ENCODE data around the gene FOXP3. TPM values are rescaled to one million over a fixed set of nuclear protein-coding genes. Genes with fewer than 3 reads are reported as not detected.
A peak's percentile ranks its signal among the peaks of the same experiment; 100 is the strongest.

The FOXP3 gene
- total and polyA plus RNA-seq, 8 donors, result 0.04 to 0.16 (median 0.12) TPM; not detected in 5

GRCh38 chrX:49230500-49231232 lies 33.8 kb downstream of the FOXP3 start:
- peak overlapping the region in 2 of 4 donors; percentile 12 to 34 for H3K4me3 ChIP-seq
- H3K4me1 ChIP-seq, result no peaks in the 10 kb centered on the region
- 17 to 38% methylated on average over 44 of the region's 44 CpGs for WGBS, 2 donors
- H3K27ac ChIP-seq, result no peak overlapping the region
- no peaks in the 10 kb centered on the region for H3K27me3 ChIP-seq
- peak; percentile 70 to 86 (median 77) for ATAC-seq
- H3K9me3 ChIP-seq, result no peaks in the 10 kb centered on the region
- no peak for FAIRE-seq
- no peaks in the 10 kb centered on the region for H3K36me3 ChIP-seq
- intact Hi-C loops (cut with DNase I), result no loop called here
- TF ChIP-seq CTCF (IDR thresholded peaks at IDR 0.05), result no peak
- DNase-seq, result peak in 5 of 6 donors; percentile 62 to 82 (median 71)

- no peaks in the 10 kb centered on the region for H3K36me3 ChIP-seq
- TF ChIP-seq CTCF (IDR thresholded peaks at IDR 0.05), result no peak
These were observed 36.3 kb downstream of the FOXP3 start for GRCh38 chrX:49228185-49228584.

GRCh38 chrX:49227726-49228125 lies 36.8 kb downstream of the FOXP3 start:
- Histone ChIP-seq H3K9me3 (no peaks in the 10 kb centered on the region), H3K4me1 (no peaks in the 10 kb centered on the region), H3K27ac (no peak overlapping the region), H3K36me3 (no peaks in the 10 kb centered on the region), H3K4me3 (no peak overlapping the region), H3K27me3 (peaks cover 0 to 2% (median 0%) of the 10 kb centered on the region in 4 donors)
- ATAC-seq (no peak), FAIRE-seq (no peak), DNase-seq (no peak)
- no peak for TF ChIP-seq CTCF (IDR thresholded peaks at IDR 0.05)
- 61 to 85% methylated on average over 2 of the region's 2 CpGs for WGBS, 2 donors
- intact Hi-C loops (cut with DNase I), result no loop called here

More at GRCh38 chrX:49228185-49228584, 36.3 kb downstream of the FOXP3 start:
- no peak for DNase-seq
- Histone ChIP-seq H3K4me3 (no peak overlapping the region), H3K4me1 (no peaks in the 10 kb centered on the region), H3K27me3 (no peaks in the 10 kb centered on the region), H3K27ac (no peak overlapping the region), H3K9me3 (no peaks in the 10 kb centered on the region)
- no peak for ATAC-seq
- no peak for FAIRE-seq
- intact Hi-C loops (cut with DNase I), result no loop called here
- WGBS, 2 donors, result 86 to 87% methylated on average over 17 of the region's 17 CpGs

- Histone ChIP-seq H3K27ac (no peak overlapping the region), H3K9me3 (no peaks in the 10 kb centered on the region), H3K4me1 (no peaks in the 10 kb centered on the region), H3K27me3 (peaks cover 0 to 6% (median 0%) of the 10 kb centered on the region in 4 donors), H3K4me3 (no peak overlapping the region), H3K36me3 (no peaks in the 10 kb centered on the region)
- no peak for TF ChIP-seq CTCF (IDR thresholded peaks at IDR 0.05)
- 71 to 87% methylated on average over 9 of the region's 9 CpGs for WGBS, 2 donors
- no peak for ATAC-seq
- DNase-seq, result no peak
- intact Hi-C loops (cut with DNase I), result no loop called here
- no peak for FAIRE-seq
These were observed 37.6 kb downstream of the FOXP3 start for GRCh38 chrX:49226946-49227345.

- FAIRE-seq (no peak), ATAC-seq (no peak), DNase-seq (no peak)
- no peaks in the 10 kb centered on the region for H3K9me3 ChIP-seq
- no peak overlapping the region for H3K4me3 ChIP-seq
- 68 to 69% methylated on average over 14 of the region's 14 CpGs for WGBS, 2 donors
- TF ChIP-seq CTCF (IDR thresholded peaks at IDR 0.05), result no peak
- H3K4me1 ChIP-seq, result no peaks in the 10 kb centered on the region
- no peak overlapping the region for H3K27ac ChIP-seq
- intact Hi-C loops (cut with DNase I), result no loop called here
- H3K36me3 ChIP-seq, result no peaks in the 10 kb centered on the region
- peaks cover 0 to 6% (median 0%) of the 10 kb centered on the region in 4 donors for H3K27me3 ChIP-seq
These were observed 38.7 kb downstream of the FOXP3 start for GRCh38 chrX:49225858-49226257.

Measured in pancreas (tissue), 10 donors.